HG03045 (cell line): ENCODE data around the gene TBX10.

Source experiments
- ATAC-seq: cut with Tn5 transposase; IDR thresholded peaks from one replicate; pipeline ENCODE4 v1.9.1; 2021; ENCODE audit warnings: mild to moderate bottlenecking, moderate library complexity; ENCODE audit not compliant: unreplicated experiment

Gene TBX10

GRCh38 chr11:67617243-67617953, 22.2 kb downstream of the TBX10 start:
- ATAC-seq, result no peak

GRCh38 chr11:67616431-67617242, 22.9 kb downstream of the TBX10 start:
- no peak for ATAC-seq

- no peak for ATAC-seq
Observed at GRCh38 chr11:67615728-67616430, 23.7 kb downstream of the TBX10 start.

- no peak for ATAC-seq
Observed at GRCh38 chr11:67614730-67615714, 24.5 kb downstream of the TBX10 start.

GRCh38 chr11:67613960-67614715, 25.4 kb downstream of the TBX10 start:
- peak; percentile 69 for ATAC-seq

GRCh38 chr11:67613313-67613959, 26.1 kb downstream of the TBX10 start:
- ATAC-seq, result no peak

- ATAC-seq, result no peak
Observed at GRCh38 chr11:67612751-67613150, 26.8 kb downstream of the TBX10 start.

- no peak for ATAC-seq
Observed at GRCh38 chr11:67611704-67612587, 27.6 kb downstream of the TBX10 start.

- ATAC-seq, result no peak
Observed at GRCh38 chr11:67611165-67611564, 28.4 kb downstream of the TBX10 start.

GRCh38 chr11:67610302-67610868, 29.2 kb downstream of the TBX10 start:
- no peak for ATAC-seq

GRCh38 chr11:67609316-67609715, 30.2 kb downstream of the TBX10 start:
- ATAC-seq, result no peak

GRCh38 chr11:67608486-67608885, 31.1 kb downstream of the TBX10 start:
- no peak for ATAC-seq

- no peak for ATAC-seq
Observed at GRCh38 chr11:67607507-67607906, 32.1 kb downstream of the TBX10 start.

GRCh38 chr11:67606492-67607295, 32.9 kb downstream of the TBX10 start, which contains the start of gene NDUFV1:
NDUFV1 (plus strand) TSS chr11:67606936; CDS start chr11:67607005, 69 bp downstream.
- peak; percentile 92 for ATAC-seq

GRCh38 chr11:67606093-67606491, 33.5 kb downstream of the TBX10 start:
- ATAC-seq, result peak; percentile 6

GRCh38 chr11:67605231-67606011, 34.1 kb downstream of the TBX10 start:
- no peak for ATAC-seq
